TTC549 (cell line): ENCODE data around the gene LSMEM2.
"Not testable (repeated sequence)": the region's sequence is repeated elsewhere in the genome, so short reads cannot be mapped to it uniquely, and the experiment has no call there.

ENCODE experiments used
- FAIRE-seq: peaks from 2 replicates; lab custom pipeline; 2012; peaks lifted over from hg19 to GRCh38; lab: Jason Lieb, UNC

The LSMEM2 gene

GRCh38 chr3:50264964-50265485, 13.9 kb upstream of the LSMEM2 start:
- no peak for FAIRE-seq

GRCh38 chr3:50265571-50265970, 13.3 kb upstream of the LSMEM2 start:
- FAIRE-seq = no peak

GRCh38 chr3:50266017-50266416, 12.9 kb upstream of the LSMEM2 start:
- no peak for FAIRE-seq

GRCh38 chr3:50266836-50267235, 12.1 kb upstream of the LSMEM2 start:
- FAIRE-seq = no peak

- no peak for FAIRE-seq
These were observed 11.5 kb upstream of the LSMEM2 start for GRCh38 chr3:50267280-50267913.

- FAIRE-seq = no peak
These were observed 10.6 kb upstream of the LSMEM2 start for GRCh38 chr3:50268276-50268675.

GRCh38 chr3:50268703-50269451, 10.0 kb upstream of the LSMEM2 start, which contains the start of gene SEMA3B:
Gene SEMA3B, plus strand, starts transcription at chr3:50269147. Its CDS starts 94 bp downstream, at chr3:50269241.
- FAIRE-seq = no peak

- FAIRE-seq = no peak
These were observed 9.4 kb upstream of the LSMEM2 start for GRCh38 chr3:50269460-50269859.

GRCh38 chr3:50269977-50270413, 8.9 kb upstream of the LSMEM2 start:
- no peak for FAIRE-seq

- no peak for FAIRE-seq
These were observed 8.3 kb upstream of the LSMEM2 start for GRCh38 chr3:50270422-50271224.

GRCh38 chr3:50271314-50271936, 7.5 kb upstream of the LSMEM2 start:
- no peak for FAIRE-seq

- FAIRE-seq = not testable (repeated sequence)
These were observed 6.4 kb upstream of the LSMEM2 start for GRCh38 chr3:50272538-50272910.

- FAIRE-seq = no peak
These were observed 5.8 kb upstream of the LSMEM2 start for GRCh38 chr3:50272911-50273688.

GRCh38 chr3:50273689-50274065, 5.2 kb upstream of the LSMEM2 start:
- FAIRE-seq = no peak

- FAIRE-seq = no peak
These were observed 4.3 kb upstream of the LSMEM2 start for GRCh38 chr3:50274371-50275104.

- no peak for FAIRE-seq
These were observed 3.5 kb upstream of the LSMEM2 start for GRCh38 chr3:50275141-50275995.

- no peak for FAIRE-seq
These were observed 2.7 kb upstream of the LSMEM2 start for GRCh38 chr3:50275996-50276761.

- FAIRE-seq = no peak
These were observed 2.2 kb upstream of the LSMEM2 start for GRCh38 chr3:50276762-50277101.
